ENCODE data around the gene SMPD3. TPM values are rescaled to one million over a fixed set of nuclear protein-coding genes. Genes with fewer than 3 reads are reported as not detected.

SMPD3 gene
- total RNA-seq, 1 donor from 2014 or later, result 0.16 TPM

GRCh38 chr16:68382296-68382718 is 66.0 kb downstream of the SMPD3 start:
- intact Hi-C loops (cut with micrococcal nuclease), result no loop called here
- H3K36me3 ChIP-seq, result no peaks in the 10 kb centered on the region
- no peak for TF ChIP-seq CTCF (IDR thresholded peaks at IDR 0.05; ENCODE audit: borderline replicate concordance)
- H3K9me3 ChIP-seq (replicated peaks), result no peaks in the 10 kb centered on the region
- H3K27me3 ChIP-seq (ENCODE audit: low read depth), result no peaks in the 10 kb centered on the region
- H3K4me3 ChIP-seq, result no peak overlapping the region
- no peak overlapping the region for H3K27ac ChIP-seq (replicated peaks)
- H3K4me1 ChIP-seq, result no peaks in the 10 kb centered on the region
- no peak for DNase-seq

GRCh38 chr16:68381363-68381724 is 67.0 kb downstream of the SMPD3 start:
- Histone ChIP-seq H3K27me3 (ENCODE audit: low read depth) (no peaks in the 10 kb centered on the region), H3K36me3 (no peaks in the 10 kb centered on the region), H3K27ac (replicated peaks) (no peak overlapping the region), H3K4me3 (no peak overlapping the region), H3K4me1 (no peaks in the 10 kb centered on the region), H3K9me3 (replicated peaks) (no peaks in the 10 kb centered on the region)
- intact Hi-C loops (cut with micrococcal nuclease), result no loop called here
- no peak for TF ChIP-seq CTCF (IDR thresholded peaks at IDR 0.05; ENCODE audit: borderline replicate concordance)
- no peak for DNase-seq

GRCh38 chr16:68380676-68381362 is 67.5 kb downstream of the SMPD3 start:
- H3K4me1 ChIP-seq, result no peaks in the 10 kb centered on the region
- intact Hi-C loops (cut with micrococcal nuclease), result no loop called here
- H3K4me3 ChIP-seq, result no peak overlapping the region
- no peaks in the 10 kb centered on the region for H3K9me3 ChIP-seq (replicated peaks)
- H3K36me3 ChIP-seq, result no peaks in the 10 kb centered on the region
- H3K27me3 ChIP-seq (ENCODE audit: low read depth), result no peaks in the 10 kb centered on the region
- H3K27ac ChIP-seq (replicated peaks), result no peak overlapping the region
- DNase-seq, result no peak
- TF ChIP-seq CTCF (IDR thresholded peaks at IDR 0.05; ENCODE audit: borderline replicate concordance), result no peak

GRCh38 chr16:68380348-68380670 is 68.0 kb downstream of the SMPD3 start:
- H3K36me3 ChIP-seq, result no peaks in the 10 kb centered on the region
- no peaks in the 10 kb centered on the region for H3K4me1 ChIP-seq
- no peaks in the 10 kb centered on the region for H3K27me3 ChIP-seq (ENCODE audit: low read depth)
- H3K4me3 ChIP-seq, result no peak overlapping the region
- DNase-seq, result no peak
- H3K9me3 ChIP-seq (replicated peaks), result no peaks in the 10 kb centered on the region
- no peak for TF ChIP-seq CTCF (IDR thresholded peaks at IDR 0.05; ENCODE audit: borderline replicate concordance)
- intact Hi-C loops (cut with micrococcal nuclease), result no loop called here
- H3K27ac ChIP-seq (replicated peaks), result no peak overlapping the region

- Histone ChIP-seq H3K36me3 (no peaks in the 10 kb centered on the region), H3K27me3 (ENCODE audit: low read depth) (no peaks in the 10 kb centered on the region), H3K4me1 (no peaks in the 10 kb centered on the region), H3K9me3 (replicated peaks) (no peaks in the 10 kb centered on the region), H3K4me3 (no peak overlapping the region), H3K27ac (replicated peaks) (no peak overlapping the region)
- TF ChIP-seq CTCF (IDR thresholded peaks at IDR 0.05; ENCODE audit: borderline replicate concordance), result no peak
- intact Hi-C loops (cut with micrococcal nuclease), result no loop called here
- no peak for DNase-seq
These were observed 68.6 kb downstream of the SMPD3 start for GRCh38 chr16:68379472-68380347.
